K562 (cell line): ENCODE results near the gene ZNF8. TPM values are rescaled to one million over a fixed set of nuclear protein-coding genes. Genes with fewer than 3 reads are reported as not detected.
A peak's percentile ranks its signal among the peaks of the same experiment; 100 is the strongest.

Source experiments
- MEF2D ChIP-seq: conservative IDR thresholded peaks from 2 replicates; pipeline ENCODE4 v1.6.1; 2016; ENCODE audit warnings: low read depth, missing genetic modification characterization, missing compliant biosample characterization
- TOE1 ChIP-seq, 2 experiments: fragments of 450-650 bp in 1 of 2; sonication (generic) in 1 of 2; formaldehyde crosslinking in 1 of 2; IDR thresholded peaks; 2 replicates each; pipeline versions ENCODE4 v1.7.1 to v1.8.0; 2016 to 2022; ENCODE audit warnings: borderline replicate concordance in 2 of 2, mild to moderate bottlenecking in 2 of 2, antibody characterized with exemption in 1 of 2, inconsistent platforms in 1 of 2, low read depth in 1 of 2, missing genetic modification reagents in 1 of 2, moderate library complexity in 1 of 2
- ZNF592 ChIP-seq: fragments of 450-650 bp; IDR thresholded peaks from 2 replicates; pipeline ENCODE4 v1.6.1; 2017; ENCODE audit warnings: antibody characterized with exemption, mild to moderate bottlenecking
- ZNF76 ChIP-seq: fragments of 250-450 bp; sonication (Bioruptor Pico); IDR thresholded peaks from 2 replicates; pipeline ENCODE4 v1.4.0; 2020; ENCODE audit warnings: mild to moderate bottlenecking, moderate library complexity, borderline replicate concordance
- polyA plus RNA-seq, 8 experiments: library from polyadenylated mRNA; depleted of rRNA in 4 of 8; stranded (reverse) in 5 of 8; unstranded in 3 of 8; fragments of >200 nt; fragmentation: Nextera tagmentation in 2 of 8; fragmentation: Illumina TruSeq in 1 of 8; extraction: Ambion mirVana in 2 of 8; extraction: Trizol in 1 of 8; gene quantifications; 2 replicates each; pipeline versions ENCODE4 v1.2.1 to v1.2.3, GENCODE V29; 2011 to 2014; ENCODE audit warnings: inconsistent platforms in 1 of 8, missing spikeins in 1 of 8
- total RNA-seq, 7 experiments: library from RNA; depleted of rRNA in 6 of 7; stranded (reverse); fragments of >200 nt in 6 of 7; fragmentation: Illumina TruSeq in 2 of 7; extraction: Trizol in 2 of 7; gene quantifications; 2 replicates each; pipeline versions ENCODE4 v1.2.1 to v1.2.3, GENCODE V29; 2011 to 2021; ENCODE audit warnings: low replicate concordance in 1 of 7
- TF ChIP-seq, protein P1 (sequence below), 2 experiments: fragments of 250-450 bp in 1 of 2; fragments of 450-650 bp in 1 of 2; sonication (Bioruptor Pico) in 1 of 2; IDR thresholded peaks; 2 replicates each; pipeline versions ENCODE4 v1.6.1 to v1.8.0; 2016 to 2021; ENCODE audit warnings: mild to moderate bottlenecking in 2 of 2, moderate library complexity in 2 of 2, missing compliant biosample characterization in 1 of 2, missing genetic modification characterization in 1 of 2
- TF ChIP-seq, protein P2 (sequence below): fragments of 450-650 bp; IDR thresholded peaks from 2 replicates; pipeline ENCODE4 v1.7.0; 2016; ENCODE audit warnings: borderline replicate concordance

The ZNF8 gene
- total and polyA plus RNA-seq, 9 of the 15 experiments (the other 6 are each of a cell fraction or from before 2014, with no cell fraction given): 0.71 to 7.7 (median 4.7) TPM

GRCh38 chr19:58277748-58278540, 811 bp upstream of the ZNF8 start (continued):
- 0 out of 2 replicates have a peak, but pooled peaks have one; percentile 15 for TF ChIP-seq TOE1 (IDR thresholded peaks at IDR 0.05; ENCODE audit: borderline replicate concordance)
- no peak for TF ChIP-seq TOE1 (CRISPR knock-in tag; IDR thresholded peaks at IDR 0.05; ENCODE audit: borderline replicate concordance, low read depth)
- TF ChIP-seq MEF2D (tag): peak; percentile 37; the same call in 1 of the 2 replicates
- TF ChIP-seq, protein P1, sequence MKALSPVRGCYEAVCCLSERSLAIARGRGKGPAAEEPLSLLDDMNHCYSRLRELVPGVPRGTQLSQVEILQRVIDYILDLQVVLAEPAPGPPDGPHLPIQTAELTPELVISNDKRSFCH (CRISPR knock-in tag; IDR thresholded peaks at IDR 0.05): no peak
- TF ChIP-seq, protein P1 (tag; IDR thresholded peaks at IDR 0.05): peak; percentile 62; the same call in 1 of the 2 replicates
- 0 out of 2 replicates have a peak, but pooled peaks have one; percentile 25 for TF ChIP-seq ZNF76 (CRISPR knock-in tag)
- TF ChIP-seq, protein P2, sequence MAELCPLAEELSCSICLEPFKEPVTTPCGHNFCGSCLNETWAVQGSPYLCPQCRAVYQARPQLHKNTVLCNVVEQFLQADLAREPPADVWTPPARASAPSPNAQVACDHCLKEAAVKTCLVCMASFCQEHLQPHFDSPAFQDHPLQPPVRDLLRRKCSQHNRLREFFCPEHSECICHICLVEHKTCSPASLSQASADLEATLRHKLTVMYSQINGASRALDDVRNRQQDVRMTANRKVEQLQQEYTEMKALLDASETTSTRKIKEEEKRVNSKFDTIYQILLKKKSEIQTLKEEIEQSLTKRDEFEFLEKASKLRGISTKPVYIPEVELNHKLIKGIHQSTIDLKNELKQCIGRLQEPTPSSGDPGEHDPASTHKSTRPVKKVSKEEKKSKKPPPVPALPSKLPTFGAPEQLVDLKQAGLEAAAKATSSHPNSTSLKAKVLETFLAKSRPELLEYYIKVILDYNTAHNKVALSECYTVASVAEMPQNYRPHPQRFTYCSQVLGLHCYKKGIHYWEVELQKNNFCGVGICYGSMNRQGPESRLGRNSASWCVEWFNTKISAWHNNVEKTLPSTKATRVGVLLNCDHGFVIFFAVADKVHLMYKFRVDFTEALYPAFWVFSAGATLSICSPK: no peak
- peak; percentile 92 for TF ChIP-seq ZNF592
- TF ChIP-seq, all 486 proteins: peak for 58
